Prostate gland (tissue), 2 donors: ENCODE data around the gene MYO5C.

Source experiments
- POLR2A ChIP-seq: fragments of 450-650 bp; IDR thresholded peaks from one replicate; pipeline ENCODE4 v1.6.1; 2016; ENCODE audit warnings: antibody characterized with exemption, mild to moderate bottlenecking
- TF ChIP-seq, protein P1 (sequence below), 4 experiments: fragments of 200-600 bp in 2 of 4; fragments of 450-650 bp in 2 of 4; sonication (generic) in 2 of 4; IDR thresholded peaks; 1 replicate in 3 of 4; 2 replicates in 1 of 4; pipeline ENCODE4 v1.5.1; 2016 to 2019; ENCODE audit warnings: antibody characterized with exemption in 4 of 4, mild to moderate bottlenecking in 2 of 4, moderate library complexity in 2 of 4

DNA sequence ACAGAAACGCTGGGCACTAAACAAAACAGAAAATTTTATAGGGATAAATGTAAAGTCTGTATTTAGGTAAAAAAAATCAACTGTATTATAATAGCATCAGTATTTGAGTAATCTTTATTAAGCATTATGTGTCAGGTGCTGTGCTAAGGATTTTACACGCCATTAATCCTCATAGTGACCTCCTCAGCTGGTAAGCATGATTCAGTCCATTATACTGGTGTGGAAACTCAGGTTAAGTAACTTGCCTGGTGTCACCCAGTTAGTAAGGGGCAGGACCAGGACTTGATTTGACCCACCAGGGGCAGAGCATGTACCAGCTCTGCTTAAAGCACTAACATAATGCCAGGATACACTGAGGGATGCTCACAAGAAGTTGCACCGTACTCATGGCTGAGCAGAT, 4.8 kb downstream of the MYO5C start:
- TF ChIP-seq, protein P1, sequence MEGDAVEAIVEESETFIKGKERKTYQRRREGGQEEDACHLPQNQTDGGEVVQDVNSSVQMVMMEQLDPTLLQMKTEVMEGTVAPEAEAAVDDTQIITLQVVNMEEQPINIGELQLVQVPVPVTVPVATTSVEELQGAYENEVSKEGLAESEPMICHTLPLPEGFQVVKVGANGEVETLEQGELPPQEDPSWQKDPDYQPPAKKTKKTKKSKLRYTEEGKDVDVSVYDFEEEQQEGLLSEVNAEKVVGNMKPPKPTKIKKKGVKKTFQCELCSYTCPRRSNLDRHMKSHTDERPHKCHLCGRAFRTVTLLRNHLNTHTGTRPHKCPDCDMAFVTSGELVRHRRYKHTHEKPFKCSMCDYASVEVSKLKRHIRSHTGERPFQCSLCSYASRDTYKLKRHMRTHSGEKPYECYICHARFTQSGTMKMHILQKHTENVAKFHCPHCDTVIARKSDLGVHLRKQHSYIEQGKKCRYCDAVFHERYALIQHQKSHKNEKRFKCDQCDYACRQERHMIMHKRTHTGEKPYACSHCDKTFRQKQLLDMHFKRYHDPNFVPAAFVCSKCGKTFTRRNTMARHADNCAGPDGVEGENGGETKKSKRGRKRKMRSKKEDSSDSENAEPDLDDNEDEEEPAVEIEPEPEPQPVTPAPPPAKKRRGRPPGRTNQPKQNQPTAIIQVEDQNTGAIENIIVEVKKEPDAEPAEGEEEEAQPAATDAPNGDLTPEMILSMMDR (IDR thresholded peaks at IDR 0.05), result no peak
- TF ChIP-seq POLR2A, result no peak
